K562 (cell line): ENCODE results near the gene SLC44A2. TPM values are rescaled to one million over a fixed set of nuclear protein-coding genes. Genes with fewer than 3 reads are reported as not detected.

Experiments used
- CREM ChIP-seq: IDR thresholded peaks from 2 replicates; pipeline ENCODE4 v1.6.1; 2014; ENCODE audit warnings: antibody characterized with exemption, low read depth
- CTBP1 ChIP-seq: fragments of 450-650 bp; IDR thresholded peaks from 2 replicates; pipeline ENCODE4 v1.6.1; 2016; ENCODE audit warnings: borderline replicate concordance
- ETS2 ChIP-seq: IDR thresholded peaks from 2 replicates; pipeline ENCODE4 v1.6.1; 2016; ENCODE audit warnings: borderline replicate concordance, missing genetic modification characterization, mild to moderate bottlenecking, moderate library complexity, missing compliant biosample characterization; ENCODE audit not compliant: poor library complexity, severe bottlenecking
- ETV1 ChIP-seq: fragments of 450-650 bp; conservative IDR thresholded peaks from 2 replicates; pipeline ENCODE4 v1.6.1; 2016; ENCODE audit warnings: missing genetic modification characterization, control low read depth, low read depth, missing compliant biosample characterization
- FIP1L1 ChIP-seq: fragments of 200-400 bp; formaldehyde crosslinking; IDR thresholded peaks from 2 replicates; pipeline ENCODE4 v1.6.1; 2018; ENCODE audit warnings: mild to moderate bottlenecking, low read depth, low read length; ENCODE audit not compliant: poor library complexity, severe bottlenecking
- HDAC2 ChIP-seq: fragments of 450-650 bp; IDR thresholded peaks from 2 replicates; pipeline ENCODE4 v1.6.1; 2016; ENCODE audit warnings: mild to moderate bottlenecking
- HMGN3 ChIP-seq: IDR thresholded peaks from 2 replicates; pipeline ENCODE4 v1.6.1; 2011; ENCODE audit warnings: borderline replicate concordance, low read depth, mild to moderate bottlenecking, mixed read lengths, low read length; ENCODE audit not compliant: insufficient read length; ENCODE audit errors: extremely low read depth
- KAT7 ChIP-seq: sonication (generic); formaldehyde crosslinking; IDR thresholded peaks from 2 replicates; pipeline ENCODE4 v1.8.0; 2022; ENCODE audit warnings: missing genetic modification reagents, mild to moderate bottlenecking, borderline replicate concordance
- KLF16 ChIP-seq: IDR thresholded peaks from 2 replicates; pipeline ENCODE4 v1.6.1; 2016; ENCODE audit warnings: antibody characterized with exemption
- MCM2 ChIP-seq: fragments of 450-650 bp; IDR thresholded peaks from 2 replicates; pipeline ENCODE4 v1.6.1; 2017; ENCODE audit warnings: low read depth, mild to moderate bottlenecking
- MLX ChIP-seq, 2 experiments: fragments of 450-650 bp in 1 of 2; sonication (generic) in 1 of 2; formaldehyde crosslinking; conservative IDR thresholded peaks; 2 replicates each; pipeline versions ENCODE4 v1.4.0 to v1.8.1; 2020 to 2022; ENCODE audit warnings: mild to moderate bottlenecking in 1 of 2, missing genetic modification reagents in 1 of 2
- MTA3 ChIP-seq: fragments of 450-650 bp; formaldehyde crosslinking; IDR thresholded peaks from 2 replicates; pipeline ENCODE4 v1.6.1; 2017; ENCODE audit warnings: mild to moderate bottlenecking, borderline replicate concordance
- MTF1 ChIP-seq: fragments of 250-450 bp; sonication (Bioruptor Pico); IDR thresholded peaks from 2 replicates; pipeline ENCODE4 v1.9.0; 2021; ENCODE audit warnings: moderate library complexity, mild to moderate bottlenecking, inconsistent platforms, borderline replicate concordance
- NFIC ChIP-seq: fragments of 450-650 bp; IDR thresholded peaks from 2 replicates; pipeline ENCODE4 v1.6.1; 2017; ENCODE audit warnings: mild to moderate bottlenecking, inconsistent platforms
- NR2C1 ChIP-seq, 2 experiments: fragments of 450-650 bp; IDR thresholded peaks; 2 replicates each; pipeline ENCODE4 v1.6.1; 2017; ENCODE audit warnings: mild to moderate bottlenecking in 2 of 2, antibody characterized with exemption in 1 of 2, inconsistent platforms in 1 of 2, missing compliant biosample characterization in 1 of 2, missing genetic modification characterization in 1 of 2
- POU5F1 ChIP-seq: fragments of 150-350 bp; IDR thresholded peaks from 2 replicates; pipeline ENCODE4 v1.6.1; 2014; ENCODE audit warnings: borderline replicate concordance, low read length, low read depth, mild to moderate bottlenecking; ENCODE audit not compliant: partially characterized antibody
- PTTG1 ChIP-seq: fragments of 450-650 bp; IDR thresholded peaks from 2 replicates; pipeline ENCODE4 v1.6.1; 2016; ENCODE audit warnings: low read depth, mild to moderate bottlenecking, missing genetic modification characterization, missing compliant biosample characterization
- PYGO2 ChIP-seq: fragments of 450-650 bp; IDR thresholded peaks from 2 replicates; pipeline ENCODE4 v1.6.1; 2016; ENCODE audit warnings: mild to moderate bottlenecking, missing genetic modification characterization, moderate library complexity, missing compliant biosample characterization
- RBBP5 ChIP-seq: fragments of 200-600 bp; sonication (generic); IDR thresholded peaks from 2 replicates; pipeline ENCODE4 v1.6.1; 2012; ENCODE audit warnings: borderline replicate concordance, mild to moderate bottlenecking, low read length, control low read depth, inconsistent platforms; ENCODE audit not compliant: insufficient read depth, poor library complexity, severe bottlenecking
- TAF9B ChIP-seq: fragments of 450-650 bp; IDR thresholded peaks from 2 replicates; pipeline ENCODE4 v1.6.1; 2018; ENCODE audit warnings: mild to moderate bottlenecking; ENCODE audit not compliant: partially characterized antibody
- WHSC1 ChIP-seq: IDR thresholded peaks from one replicate; pipeline ENCODE4 v1.6.1; 2012; ENCODE audit warnings: low read length, control low read depth, inconsistent platforms
- ZFP36 ChIP-seq: fragments of 150-350 bp; IDR thresholded peaks from 2 replicates; pipeline ENCODE4 v1.6.1; 2018; ENCODE audit warnings: low read length, low read depth; ENCODE audit not compliant: partially characterized antibody
- ZNF280A ChIP-seq: fragments of 450-650 bp; IDR thresholded peaks from 2 replicates; pipeline ENCODE4 v1.6.1; 2018; ENCODE audit warnings: mild to moderate bottlenecking, low read depth; ENCODE audit not compliant: partially characterized antibody
- polyA plus RNA-seq, 8 experiments: library from polyadenylated mRNA; depleted of rRNA in 4 of 8; stranded (reverse) in 5 of 8; unstranded in 3 of 8; fragments of >200 nt; fragmentation: Nextera tagmentation in 2 of 8; fragmentation: Illumina TruSeq in 1 of 8; extraction: Ambion mirVana in 2 of 8; extraction: Trizol in 1 of 8; gene quantifications; 2 replicates each; pipeline versions ENCODE4 v1.2.1 to v1.2.3, GENCODE V29; 2011 to 2014; ENCODE audit warnings: inconsistent platforms in 1 of 8, missing spikeins in 1 of 8
- total RNA-seq, 7 experiments: library from RNA; depleted of rRNA in 6 of 7; stranded (reverse); fragments of >200 nt in 6 of 7; fragmentation: Illumina TruSeq in 2 of 7; extraction: Trizol in 2 of 7; gene quantifications; 2 replicates each; pipeline versions ENCODE4 v1.2.1 to v1.2.3, GENCODE V29; 2011 to 2021; ENCODE audit warnings: low replicate concordance in 1 of 7
- TF ChIP-seq, protein P1 (sequence below): fragments of 450-650 bp; formaldehyde crosslinking; IDR thresholded peaks from 2 replicates; pipeline ENCODE4 v1.4.0; 2020; ENCODE audit warnings: mild to moderate bottlenecking, mixed read lengths

The SLC44A2 gene
- total and polyA plus RNA-seq, 9 of the 15 experiments (the other 6 are each of a cell fraction or from before 2014, with no cell fraction given), result 1.1 to 34.2 (median 8.1) TPM

- TF ChIP-seq, protein P1, sequence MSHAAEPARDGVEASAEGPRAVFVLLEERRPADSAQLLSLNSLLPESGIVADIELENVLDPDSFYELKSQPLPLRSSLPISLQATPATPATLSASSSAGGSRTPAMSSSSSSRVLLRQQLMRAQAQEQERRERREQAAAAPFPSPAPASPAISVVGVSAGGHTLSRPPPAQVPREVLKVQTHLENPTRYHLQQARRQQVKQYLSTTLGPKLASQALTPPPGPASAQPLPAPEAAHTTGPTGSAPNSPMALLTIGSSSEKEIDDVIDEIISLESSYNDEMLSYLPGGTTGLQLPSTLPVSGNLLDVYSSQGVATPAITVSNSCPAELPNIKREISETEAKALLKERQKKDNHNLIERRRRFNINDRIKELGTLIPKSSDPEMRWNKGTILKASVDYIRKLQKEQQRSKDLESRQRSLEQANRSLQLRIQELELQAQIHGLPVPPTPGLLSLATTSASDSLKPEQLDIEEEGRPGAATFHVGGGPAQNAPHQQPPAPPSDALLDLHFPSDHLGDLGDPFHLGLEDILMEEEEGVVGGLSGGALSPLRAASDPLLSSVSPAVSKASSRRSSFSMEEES (CRISPR knock-in tag), result no peak
- no peak for TF ChIP-seq PTTG1 (tag)
- 0 out of 2 replicates have a peak, but pooled peaks have one; percentile 9 for TF ChIP-seq NFIC
- TF ChIP-seq ZFP36, result no peak
- no peak for TF ChIP-seq NR2C1 (IDR thresholded peaks at IDR 0.05)
- no peak for TF ChIP-seq NR2C1 (tag; IDR thresholded peaks at IDR 0.05)
- TF ChIP-seq KLF16, result no peak
- TF ChIP-seq POU5F1, result no peak
- peak; percentile 63 for TF ChIP-seq HMGN3
- TF ChIP-seq ZNF280A, result no peak
- TF ChIP-seq TAF9B, result no peak
- TF ChIP-seq HDAC2, result no peak
- TF ChIP-seq WHSC1, result no peak
- no peak for TF ChIP-seq FIP1L1
- TF ChIP-seq ETV1 (tag), result no peak
- no peak for TF ChIP-seq MCM2
- TF ChIP-seq MTF1, result no peak
- no peak for TF ChIP-seq PYGO2 (tag)
- no peak for TF ChIP-seq CREM
- no peak for TF ChIP-seq RBBP5
- TF ChIP-seq KAT7 (CRISPR knock-in tag), result 0 out of 2 replicates have a peak, but pooled peaks have one; percentile 44
- no peak for TF ChIP-seq MLX (CRISPR knock-in tag; conservative IDR thresholded peaks at IDR 0.05)
- TF ChIP-seq MTA3, result peak; percentile 60; the same call in 1 of the 2 replicates
- TF ChIP-seq ETS2, result no peak
- 0 out of 2 replicates have a peak, but pooled peaks have one; percentile 8 for TF ChIP-seq CTBP1
Measured at GRCh38 chr19:10602330-10603083, 22.8 kb upstream of the SLC44A2 start (continued).
